MM.1S (cell line): Measurements from ENCODE around the gene RSBN1L.

Experiments used
- CTCF ChIP-seq: fragments of 300-600 bp; sonication (generic); IDR thresholded peaks from 2 replicates; pipeline ENCODE4 v1.5.1; 2016; ENCODE audit warnings: antibody characterized with exemption, low read length, mixed read lengths
- EZH2 ChIP-seq: fragments of 300-600 bp; sonication (generic); optimal IDR thresholded peaks from 2 replicates; pipeline ENCODE3; 2017; ENCODE audit warnings: low read depth, mild to moderate bottlenecking, antibody characterized with exemption, low read length, mixed read lengths
- EZH2phosphoT487 ChIP-seq: fragments of 300-600 bp; sonication (generic); IDR thresholded peaks from 2 replicates; pipeline ENCODE4 v1.6.1; 2018; ENCODE audit warnings: antibody characterized with exemption, low read length

- no peak for TF ChIP-seq CTCF
- no peak for TF ChIP-seq EZH2
- no peak for TF ChIP-seq EZH2phosphoT487
These were observed 42.6 kb downstream of the RSBN1L start for GRCh38 chr7:77738871-77739270.
